DOHH2 (cell line): ENCODE measurements around the gene USB1.

ENCODE experiments used
- CTCF ChIP-seq: fragments of 200-600 bp; sonication (generic); IDR thresholded peaks from one replicate; pipeline ENCODE4 v1.5.1; 2014; ENCODE audit warnings: antibody characterized with exemption, mild to moderate bottlenecking, low read depth, low read length; ENCODE audit not compliant: poor library complexity, severe bottlenecking
- EZH2phosphoT487 ChIP-seq: fragments of 200-600 bp; sonication (generic); IDR thresholded peaks from 2 replicates; pipeline ENCODE4 v1.6.1; 2017; ENCODE audit warnings: borderline replicate concordance, mild to moderate bottlenecking, antibody characterized with exemption, low read length, moderate library complexity, mixed read lengths

- TF ChIP-seq CTCF (no peak), EZH2phosphoT487 (no peak)
Measured at GRCh38 chr16:58047557-58048348, 46.5 kb downstream of the USB1 start.
